ENCODE results near the gene CA7. TPM values are rescaled to one million over a fixed set of nuclear protein-coding genes. Genes with fewer than 3 reads are reported as not detected.

Gene CA7
- total and polyA plus RNA-seq, 4 donors: not detected

GRCh38 chr16:66850115-66850815, 6.1 kb downstream of the CA7 start:
- Histone ChIP-seq H3K27me3 (ENCODE audit: control insufficient read depth in 4 of 4, insufficient read depth in 4 of 4, low read length in 3 of 4) (peaks cover 0 to 4% (median 2%) of the 10 kb centered on the region in 4 donors), H3K4me3 (ENCODE audit: low read depth in 1 of 3, low read length in 3 of 3) (no peak overlapping the region), H3K9me3 (ENCODE audit: control insufficient read depth in 4 of 4, low read length in 3 of 4) (no peaks in the 10 kb centered on the region), H3K36me3 (ENCODE audit: control insufficient read depth in 4 of 4, insufficient read depth in 3 of 4, low read depth in 1 of 4, low read length in 3 of 4) (no peaks in the 10 kb centered on the region), H3K9ac (ENCODE audit: low read depth in 1 of 2, low read length in 2 of 2) (no peak overlapping the region), H3K4me1 (ENCODE audit: control insufficient read depth in 4 of 4, insufficient read depth in 4 of 4, low read length in 3 of 4) (no peaks in the 10 kb centered on the region), H3K27ac (ENCODE audit: low read depth in 1 of 2, low read length in 2 of 2) (no peak overlapping the region)
- no peak for DNase-seq (ENCODE audit: low spot score)
- TF ChIP-seq SP1 (IDR thresholded peaks at IDR 0.05): no peak
- no peak for TF ChIP-seq ATF3 (IDR thresholded peaks at IDR 0.05)
- TF ChIP-seq HNF4A (conservative IDR thresholded peaks at IDR 0.05): no peak
- WGBS: 89% methylated on average over 14 of the region's 14 CpGs

GRCh38 chr16:66851166-66851964, 7.2 kb downstream of the CA7 start:
- no peaks in the 10 kb centered on the region for H3K36me3 ChIP-seq (ENCODE audit: control insufficient read depth in 4 of 4, insufficient read depth in 3 of 4, low read depth in 1 of 4, low read length in 3 of 4)
- no peak overlapping the region for H3K9ac ChIP-seq (ENCODE audit: low read depth in 1 of 2, low read length in 2 of 2)
- no peak overlapping the region for H3K27ac ChIP-seq (ENCODE audit: low read depth in 1 of 2, low read length in 2 of 2)
- H3K27me3 ChIP-seq (ENCODE audit: control insufficient read depth in 4 of 4, insufficient read depth in 4 of 4, low read length in 3 of 4): no peaks in the 10 kb centered on the region
- no peaks in the 10 kb centered on the region for H3K4me1 ChIP-seq (ENCODE audit: control insufficient read depth in 4 of 4, insufficient read depth in 4 of 4, low read length in 3 of 4)
- no peaks in the 10 kb centered on the region for H3K9me3 ChIP-seq (ENCODE audit: control insufficient read depth in 4 of 4, low read length in 3 of 4)
- TF ChIP-seq CTCF (IDR thresholded peaks at IDR 0.05; ENCODE audit: low read depth, low read length, missing input control) (no peak), RXRA (IDR thresholded peaks at IDR 0.05) (no peak), MAX (IDR thresholded peaks at IDR 0.05) (no peak), ZBTB33 (IDR thresholded peaks at IDR 0.05) (no peak), HNF4G (IDR thresholded peaks at IDR 0.05) (no peak), TAF1 (conservative IDR thresholded peaks at IDR 0.05) (no peak), RAD21 (IDR thresholded peaks at IDR 0.05) (no peak)
- no peak for DNase-seq (ENCODE audit: low spot score)
- no peak overlapping the region for H3K4me3 ChIP-seq (ENCODE audit: low read depth in 1 of 3, low read length in 3 of 3)
- WGBS: 93% methylated on average over 13 of the region's 13 CpGs
